Transverse colon (tissue), 4 donors: ENCODE data around the gene TSPAN9.

Source experiments
- CTCF ChIP-seq, 5 experiments: fragments of 200-600 bp in 3 of 5; fragments of 450-650 bp in 2 of 5; sonication (generic) in 3 of 5; IDR thresholded peaks; 1 replicate in 2 of 5; 2 replicates in 3 of 5; pipeline ENCODE4 v1.5.1; 2016 to 2017; ENCODE audit warnings: antibody characterized with exemption in 5 of 5, inconsistent platforms in 3 of 5, mild to moderate bottlenecking in 2 of 5, moderate library complexity in 1 of 5
- POLR2A ChIP-seq: fragments of 450-650 bp; IDR thresholded peaks from one replicate; pipeline ENCODE4 v1.6.1; 2016; ENCODE audit warnings: antibody characterized with exemption, mild to moderate bottlenecking, moderate library complexity
- POLR2AphosphoS5 ChIP-seq, 3 donors: sonication (generic); formaldehyde crosslinking; IDR thresholded peaks; one replicate each; pipeline ENCODE4 v1.6.1; 2016; ENCODE audit warnings: antibody characterized with exemption in 3 of 3

- TF ChIP-seq CTCF (IDR thresholded peaks at IDR 0.05) (no peak), POLR2AphosphoS5 (IDR thresholded peaks at IDR 0.05) (no peak), POLR2A (no peak)
Observed at GRCh38 chr12:3061501-3062215, 15.5 kb upstream of the TSPAN9 start.
